Stimulated activated CD8-positive, alpha-beta memory T cell treated with anti-CD3 and anti-CD28 coated beads, Interleukin-15, amount 100 ng/mL, for 1 hour (primary cell): Measurements from ENCODE around the gene RPS19.
A peak's percentile ranks its signal among the peaks of the same experiment; 100 is the strongest.

Experiments used
- DNase-seq: peaks from one replicate; pipeline ENCODE4 v3.0.0-alpha.2; 2020; ENCODE audit warnings: low read depth

Gene RPS19

DNA sequence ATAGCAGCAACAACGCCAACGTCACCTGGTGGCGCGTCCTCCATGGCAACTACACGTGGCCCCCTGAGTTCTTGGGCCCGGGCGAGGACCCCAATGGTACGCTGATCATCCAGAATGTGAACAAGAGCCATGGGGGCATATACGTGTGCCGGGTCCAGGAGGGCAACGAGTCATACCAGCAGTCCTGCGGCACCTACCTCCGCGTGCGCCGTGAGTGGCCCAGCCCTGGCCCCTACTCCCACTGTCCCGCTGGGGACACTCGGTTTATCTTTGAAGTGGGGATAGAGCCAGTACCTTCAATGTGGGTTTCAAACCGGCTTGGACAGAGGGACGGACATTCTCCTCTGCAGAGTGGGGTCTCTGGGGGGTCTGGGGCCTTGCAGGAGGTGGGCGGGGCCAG, 19.0 kb downstream of the RPS19 start:
- no peak for DNase-seq

- DNase-seq = no peak
Observed at GRCh38 chr19:41879670-41880328, 19.7 kb downstream of the RPS19 start.

DNA sequence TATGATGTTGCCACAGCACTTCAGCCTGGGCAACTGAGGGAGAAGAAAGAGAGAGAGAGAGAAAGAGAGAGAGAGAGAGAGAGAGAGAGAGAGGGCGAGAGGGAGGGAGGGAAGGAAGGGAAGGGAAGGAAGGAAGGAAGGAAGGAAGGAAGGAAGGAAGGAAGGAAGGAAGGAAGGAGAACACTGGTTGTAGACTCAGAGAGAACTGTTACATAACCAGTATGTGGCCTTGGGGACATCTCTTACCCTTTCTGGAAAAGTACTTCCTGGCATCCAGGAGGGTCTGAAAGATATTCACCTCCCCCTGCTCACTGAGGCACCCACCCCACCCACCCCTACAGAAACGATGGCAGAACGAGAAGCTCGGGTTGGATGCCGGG, 20.3 kb downstream of the RPS19 start:
- DNase-seq = no peak

DNA sequence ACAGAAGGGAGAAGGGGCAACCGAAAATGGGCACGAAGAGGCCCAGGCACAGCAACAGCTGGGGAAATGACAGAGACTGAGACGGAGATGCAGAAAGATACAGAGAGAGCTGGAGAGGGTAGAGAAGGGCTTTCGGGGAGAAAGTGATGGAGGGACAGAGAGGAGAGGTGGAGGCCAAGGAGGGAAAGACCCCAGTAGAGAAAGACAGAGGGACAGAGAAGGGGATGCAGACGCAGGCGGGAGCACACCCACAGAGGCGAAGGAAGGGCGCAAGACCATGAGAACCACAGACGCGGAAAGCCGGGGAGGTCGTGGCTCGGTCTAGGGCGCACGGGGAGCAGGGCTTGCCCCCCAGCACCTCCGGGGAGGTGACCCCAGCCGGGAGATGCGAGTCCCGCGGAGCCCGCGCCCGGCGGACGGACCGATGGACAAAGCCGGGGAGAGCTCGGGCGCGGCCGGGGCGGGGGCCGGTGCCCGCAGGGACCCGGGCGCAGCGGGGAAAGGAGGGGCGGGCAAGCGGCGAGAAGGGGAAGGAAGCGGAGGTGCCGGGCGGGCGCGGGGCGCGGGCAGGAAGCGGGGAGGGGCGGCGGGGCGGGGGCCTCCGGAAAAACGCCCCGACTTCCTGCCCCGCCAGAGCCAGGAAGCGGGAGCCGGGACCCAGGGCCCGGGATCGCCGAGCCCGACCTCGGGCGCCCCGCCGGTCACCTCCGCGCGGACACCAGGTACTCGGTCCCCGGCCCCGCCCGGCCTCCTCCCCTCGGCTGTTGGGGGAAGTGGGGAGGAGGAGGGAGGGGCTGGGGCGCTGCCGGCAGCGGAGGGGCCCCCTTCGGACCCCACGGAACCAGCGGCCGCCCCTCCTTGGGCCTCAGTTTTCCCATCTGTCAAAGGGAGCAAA, 22.8 kb downstream of the RPS19 start, which contains the start of gene ARHGEF1:
Gene ARHGEF1 (plus strand): TSS at position 617 of the 895 bp plus-strand sequence. CDS start 4,899 bp downstream, outside the sequence.
- DNase-seq = no peak

GRCh38 chr19:41883463-41883820, 23.4 kb downstream of the RPS19 start:
- no peak for DNase-seq

DNA sequence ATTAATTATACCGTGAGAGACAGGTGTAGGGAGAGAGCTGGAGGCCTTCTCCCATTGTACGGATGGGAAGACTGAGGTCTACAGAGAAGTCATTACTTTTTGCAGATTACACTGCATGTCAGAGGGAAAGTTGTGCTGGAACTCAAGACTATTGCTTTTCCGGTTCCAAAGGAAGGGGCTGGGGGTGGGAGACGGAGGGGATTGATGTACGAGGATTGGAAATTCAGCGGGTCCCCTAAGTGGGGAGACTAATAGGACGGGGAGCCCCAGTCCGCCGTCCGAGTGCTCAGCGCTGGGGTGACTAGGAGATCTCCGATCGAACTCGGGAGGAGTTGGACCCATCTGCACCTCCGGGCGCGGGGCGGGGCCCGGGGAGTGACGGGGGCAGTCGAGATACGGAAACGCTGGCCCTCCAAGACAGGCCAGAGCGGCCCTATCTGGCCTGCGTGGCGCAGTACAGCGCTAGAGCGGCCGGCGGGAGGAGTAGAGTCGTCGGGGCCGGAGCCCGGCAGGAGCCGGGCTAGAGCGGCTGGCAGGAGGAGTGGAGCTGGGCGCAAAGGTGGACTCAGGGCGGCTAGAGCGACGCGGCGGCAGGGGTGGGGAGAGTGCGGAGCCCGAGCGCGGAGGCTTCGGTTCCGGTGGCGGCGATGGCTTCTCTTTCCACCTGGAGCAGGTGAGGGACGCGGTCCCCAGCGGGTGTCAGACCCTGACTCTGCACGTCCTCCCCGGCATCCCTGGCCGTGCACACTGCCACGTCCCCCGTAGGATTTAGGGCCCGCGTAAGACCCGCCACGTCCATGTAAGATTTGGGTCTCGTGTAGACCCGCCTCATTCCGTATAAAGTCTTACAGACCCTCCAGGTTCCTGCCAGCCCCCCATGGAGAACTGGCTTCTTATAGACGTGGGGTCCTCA, 24.0 kb downstream of the RPS19 start:
- peak; percentile 71 for DNase-seq

GRCh38 chr19:41886761-41887710, 27.0 kb downstream of the RPS19 start:
- DNase-seq = peak; percentile 46

GRCh38 chr19:41887711-41888382, 27.8 kb downstream of the RPS19 start:
- DNase-seq = peak; percentile 69

GRCh38 chr19:41888926-41889325, 28.9 kb downstream of the RPS19 start:
- DNase-seq = no peak

GRCh38 chr19:41889896-41890295, 29.8 kb downstream of the RPS19 start:
- no peak for DNase-seq

DNA sequence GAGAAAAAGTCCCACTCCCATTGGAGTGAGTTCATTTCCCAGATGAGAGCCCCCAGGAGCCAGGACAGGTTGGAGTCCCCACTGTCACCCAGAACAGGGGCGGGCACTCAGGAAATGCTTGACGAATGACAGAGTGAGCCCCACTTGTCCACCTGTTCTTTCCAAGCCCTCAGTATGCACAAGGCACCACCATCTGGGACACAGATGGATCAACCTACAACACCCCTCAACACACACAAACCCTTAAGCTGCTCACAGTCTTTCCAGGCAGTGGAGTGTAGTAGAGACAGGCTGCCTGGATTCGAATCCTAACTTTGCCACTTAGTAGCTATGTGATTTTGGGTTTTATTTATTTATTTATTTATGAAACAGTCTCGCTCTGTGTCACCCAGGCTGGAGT, 30.9 kb downstream of the RPS19 start:
- DNase-seq = no peak

DNA sequence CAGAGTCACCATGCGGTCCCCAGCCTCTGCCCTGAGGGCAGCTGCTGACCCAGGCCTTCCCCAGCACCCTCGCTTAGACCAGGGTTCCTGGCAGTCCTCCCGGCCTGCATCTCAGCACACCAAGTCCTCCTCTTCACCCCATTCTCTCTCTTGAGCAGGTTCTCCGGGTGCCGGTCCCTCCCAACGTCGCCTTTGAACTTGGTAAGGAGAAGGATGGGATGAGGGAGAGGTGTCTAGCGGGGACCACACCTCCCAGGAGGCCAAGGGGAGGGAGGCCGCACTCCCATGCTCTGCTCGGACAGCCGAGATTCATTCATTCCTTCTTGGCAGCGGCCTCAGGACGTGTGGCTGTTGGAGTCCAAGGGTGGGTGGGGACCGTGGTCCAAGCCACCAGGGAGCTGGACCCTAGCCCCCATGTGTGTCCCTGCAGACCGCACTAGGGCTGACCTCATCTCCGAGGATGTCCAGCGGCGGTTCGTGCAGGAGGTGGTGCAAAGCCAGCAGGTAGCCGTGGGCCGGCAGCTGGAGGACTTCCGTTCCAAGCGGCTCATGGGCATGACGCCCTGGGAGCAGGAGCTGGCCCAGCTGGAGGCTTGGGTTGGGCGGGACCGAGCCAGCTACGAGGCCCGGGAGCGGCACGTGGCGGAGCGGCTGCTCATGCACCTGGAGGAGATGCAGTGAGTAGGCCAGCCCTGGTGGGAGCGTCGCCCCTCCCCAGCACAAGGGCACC, 32.3 kb downstream of the RPS19 start:
- no peak for DNase-seq

- DNase-seq = no peak
Observed at GRCh38 chr19:41893899-41894298, 33.8 kb downstream of the RPS19 start.

DNA sequence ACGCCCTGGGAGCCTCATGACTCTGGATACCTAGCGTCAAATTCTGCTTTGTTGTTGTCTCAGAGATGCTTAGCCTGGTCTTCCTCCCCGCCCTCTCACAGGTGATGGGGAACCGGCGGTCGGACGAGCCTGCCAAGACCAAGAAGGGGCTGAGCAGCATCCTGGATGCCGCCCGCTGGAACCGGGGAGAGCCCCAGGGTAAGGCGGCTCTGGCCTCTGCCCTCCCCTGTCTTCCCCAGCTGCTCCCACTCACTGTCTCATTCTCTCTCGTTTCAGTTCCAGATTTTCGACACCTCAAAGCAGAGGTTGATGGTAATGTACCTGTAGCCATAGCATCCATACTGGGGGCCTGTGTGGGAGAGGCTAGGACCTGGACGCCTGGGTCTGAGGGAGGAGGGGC, 34.3 kb downstream of the RPS19 start:
- DNase-seq = no peak

DNA sequence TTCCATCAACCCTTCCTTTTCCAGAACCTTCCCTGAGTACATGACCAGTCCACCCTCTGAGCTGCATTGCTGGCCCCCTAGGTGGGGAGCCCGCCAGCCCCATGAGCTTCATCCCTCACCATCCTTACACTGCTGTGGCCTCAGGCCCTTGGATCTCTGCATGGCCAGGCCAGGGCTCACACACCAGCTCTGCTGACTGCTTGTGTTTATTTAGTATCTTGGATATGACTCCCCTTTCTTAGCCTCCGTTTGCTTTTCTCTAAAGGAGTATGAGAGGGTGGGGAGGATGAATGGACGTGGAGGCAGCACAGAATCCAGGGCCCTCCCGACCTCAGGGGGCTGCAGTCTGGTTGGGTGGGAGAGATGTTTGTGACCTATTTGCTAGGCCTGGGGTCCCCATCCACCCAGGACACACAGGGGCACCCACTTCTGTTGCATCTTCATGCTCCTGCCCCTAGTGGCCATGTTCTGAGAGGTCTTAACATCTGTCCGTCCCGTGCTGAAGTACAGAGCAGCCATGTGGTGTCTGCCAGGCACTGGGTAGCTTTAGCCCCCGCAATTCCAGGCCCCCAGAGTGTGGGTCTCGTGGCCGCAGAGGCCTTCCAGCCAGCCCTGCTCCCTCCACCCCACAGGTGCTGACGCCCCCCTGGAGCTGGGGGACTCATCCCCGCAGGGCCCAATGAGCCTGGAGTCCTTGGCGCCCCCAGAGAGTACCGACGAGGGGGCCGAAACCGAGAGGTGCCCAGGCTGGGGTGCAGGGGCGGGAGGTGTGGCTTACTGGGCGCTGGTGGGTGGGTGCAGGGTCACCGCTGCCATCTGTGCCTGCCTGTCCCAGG, 35.9 kb downstream of the RPS19 start:
- no peak for DNase-seq

DNA sequence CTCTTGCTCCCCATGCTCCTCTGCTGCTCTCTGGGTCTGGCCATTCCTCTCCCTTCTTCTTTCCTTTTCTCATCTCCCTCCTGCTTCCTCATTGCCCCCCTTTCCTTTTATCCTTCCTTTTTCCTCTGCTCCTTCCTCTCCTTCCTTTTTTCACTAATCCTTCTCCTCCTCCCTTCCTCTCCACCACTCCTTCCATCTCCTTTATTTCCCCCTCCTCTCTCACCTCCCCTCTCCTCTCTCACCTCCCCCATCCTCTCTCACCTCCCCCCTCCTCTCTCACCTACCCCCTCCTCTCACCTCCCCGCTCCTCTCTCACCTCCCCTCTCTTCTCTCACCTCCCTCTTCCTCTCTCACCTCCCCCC, 36.5 kb downstream of the RPS19 start:
- DNase-seq = no peak

- no peak for DNase-seq
Observed at GRCh38 chr19:41897181-41897580, 37.1 kb downstream of the RPS19 start.

GRCh38 chr19:41897820-41898219, 37.8 kb downstream of the RPS19 start:
- no peak for DNase-seq

DNA sequence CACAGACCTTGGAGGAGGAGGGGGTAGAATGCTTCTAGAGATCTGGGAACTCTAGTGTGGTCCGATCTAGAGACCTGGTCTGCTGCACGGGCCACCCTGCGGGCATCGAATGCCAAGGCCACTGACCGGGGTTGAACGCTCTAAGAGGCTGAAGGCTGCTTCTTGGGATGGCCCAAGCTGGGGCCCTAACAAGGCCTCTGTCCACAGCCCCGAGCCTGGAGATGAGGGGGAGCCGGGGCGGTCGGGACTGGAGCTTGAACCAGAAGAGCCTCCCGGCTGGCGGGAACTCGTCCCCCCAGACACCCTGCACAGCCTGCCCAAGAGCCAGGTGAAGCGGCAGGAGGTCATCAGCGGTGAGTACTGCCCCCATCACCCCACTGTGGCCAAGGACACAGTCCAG, 38.2 kb downstream of the RPS19 start:
- no peak for DNase-seq
